AG04449 (cell line): Measurements from ENCODE around the gene HMGN3.

ENCODE experiments used
- CTCF ChIA-PET: fragments of 350-600 bp; formaldehyde crosslinking; extraction: SDS; loops from one replicate; lab custom pipeline; 2021; ENCODE audit warnings: antibody characterized with exemption; lab: Yijun Ruan, JAX
- POLR2A ChIA-PET: fragments of 400-600, 350-600 bp; formaldehyde crosslinking; extraction: SDS; loops from one replicate; lab custom pipeline; 2020; ENCODE audit warnings: antibody characterized with exemption, inconsistent platforms; lab: Yijun Ruan, JAX
- DNase-seq: peaks from one replicate; pipeline ENCODE4 v3.0.0-alpha.2; 2010; ENCODE audit warnings: low read depth, low spot score
- H3K4me3 ChIP-seq: 2 replicates; pipeline ENCODE4 v1.5.1; 2011; ENCODE audit warnings: low read depth, mild to moderate bottlenecking, control low read depth, low read length
- TF ChIP-seq, protein P1 (sequence below): IDR thresholded peaks from one replicate; pipeline ENCODE4 v1.5.1; 2011; ENCODE audit warnings: mild to moderate bottlenecking, moderate library complexity, low read length, control low read depth, inconsistent platforms; ENCODE audit not compliant: insufficient read depth; ENCODE audit errors: missing control alignments

Gene HMGN3

DNA sequence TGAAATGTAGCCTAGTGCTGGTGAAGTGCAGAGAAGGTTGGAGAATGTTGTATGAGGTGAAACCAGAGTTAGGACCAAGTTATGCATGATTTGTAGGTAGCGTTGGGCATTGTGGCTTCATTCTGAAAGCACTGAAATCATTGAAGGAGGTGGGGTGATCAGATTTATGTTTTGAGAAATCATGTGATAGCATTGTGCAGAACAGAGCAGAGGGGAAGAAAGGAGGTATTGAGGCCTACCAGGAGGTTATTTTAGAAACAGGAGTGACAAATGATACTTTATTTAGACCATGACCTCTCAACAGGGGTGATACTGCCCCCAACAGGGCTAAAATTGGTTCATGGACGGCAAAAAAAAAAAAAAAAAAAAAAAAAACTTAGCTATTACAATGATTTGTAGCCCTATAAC lies 15.6 kb upstream of the HMGN3 start:
- TF ChIP-seq, protein P1, sequence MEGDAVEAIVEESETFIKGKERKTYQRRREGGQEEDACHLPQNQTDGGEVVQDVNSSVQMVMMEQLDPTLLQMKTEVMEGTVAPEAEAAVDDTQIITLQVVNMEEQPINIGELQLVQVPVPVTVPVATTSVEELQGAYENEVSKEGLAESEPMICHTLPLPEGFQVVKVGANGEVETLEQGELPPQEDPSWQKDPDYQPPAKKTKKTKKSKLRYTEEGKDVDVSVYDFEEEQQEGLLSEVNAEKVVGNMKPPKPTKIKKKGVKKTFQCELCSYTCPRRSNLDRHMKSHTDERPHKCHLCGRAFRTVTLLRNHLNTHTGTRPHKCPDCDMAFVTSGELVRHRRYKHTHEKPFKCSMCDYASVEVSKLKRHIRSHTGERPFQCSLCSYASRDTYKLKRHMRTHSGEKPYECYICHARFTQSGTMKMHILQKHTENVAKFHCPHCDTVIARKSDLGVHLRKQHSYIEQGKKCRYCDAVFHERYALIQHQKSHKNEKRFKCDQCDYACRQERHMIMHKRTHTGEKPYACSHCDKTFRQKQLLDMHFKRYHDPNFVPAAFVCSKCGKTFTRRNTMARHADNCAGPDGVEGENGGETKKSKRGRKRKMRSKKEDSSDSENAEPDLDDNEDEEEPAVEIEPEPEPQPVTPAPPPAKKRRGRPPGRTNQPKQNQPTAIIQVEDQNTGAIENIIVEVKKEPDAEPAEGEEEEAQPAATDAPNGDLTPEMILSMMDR, result no peak
- no peak for DNase-seq
- H3K4me3 ChIP-seq, result no peak overlapping the region
- CTCF ChIA-PET, result no interaction called here
- POLR2A ChIA-PET, result no interaction called here

DNA sequence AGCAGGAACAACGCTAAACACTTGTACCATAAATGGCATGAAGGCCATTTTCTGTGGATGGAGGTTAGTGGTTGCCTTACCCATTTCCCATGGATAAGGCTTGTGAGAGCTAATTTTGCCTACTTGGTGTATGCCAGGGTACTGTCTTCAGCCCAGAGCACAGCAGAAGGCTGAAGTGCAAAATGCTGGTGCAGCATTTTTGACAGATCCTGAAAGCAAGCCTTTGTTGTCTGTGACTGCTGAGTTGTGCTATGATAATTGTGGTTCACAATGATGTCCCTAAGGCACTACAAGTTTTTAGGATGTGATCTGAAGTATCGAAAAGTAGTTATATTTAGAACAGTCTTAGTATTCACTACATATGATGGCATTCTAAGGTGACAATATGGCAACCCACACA lies 14.7 kb upstream of the HMGN3 start:
- ChIA-PET POLR2A (no interaction called here), CTCF (no interaction called here)

DNA sequence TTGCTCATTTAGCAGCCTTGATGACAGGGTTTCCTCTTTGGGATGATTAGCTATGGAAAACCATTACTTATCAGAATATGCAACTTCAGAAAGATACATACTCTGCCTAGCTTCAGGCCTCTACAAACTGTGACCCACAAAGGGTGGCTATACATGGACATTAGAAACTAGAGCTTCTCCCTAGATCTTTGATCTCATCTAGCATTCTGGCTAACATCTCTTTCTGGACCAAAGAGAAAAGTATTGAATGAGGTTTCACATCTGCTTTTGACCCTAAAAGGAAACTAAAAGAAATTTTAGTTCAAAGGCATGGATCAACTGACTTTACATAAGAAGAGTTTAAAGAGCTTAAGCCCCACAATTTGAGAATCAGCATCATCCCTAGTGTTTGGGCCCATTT lies 12.4 kb upstream of the HMGN3 start:
- H3K4me3 ChIP-seq, result no peak overlapping the region
- ChIA-PET CTCF (interaction anchor here (1.7 kb wide), 1 partner anchor 30 kb away, joined by 4 read pairs; no protein-coding TSS in a partner anchor), POLR2A (no interaction called here)
- TF ChIP-seq, protein P1, result no peak
- DNase-seq, result no peak

More for the DNA sequence above, 14.7 kb upstream of the HMGN3 start:
- no peak for DNase-seq
- TF ChIP-seq, protein P1, result no peak
- H3K4me3 ChIP-seq, result no peak overlapping the region

DNA sequence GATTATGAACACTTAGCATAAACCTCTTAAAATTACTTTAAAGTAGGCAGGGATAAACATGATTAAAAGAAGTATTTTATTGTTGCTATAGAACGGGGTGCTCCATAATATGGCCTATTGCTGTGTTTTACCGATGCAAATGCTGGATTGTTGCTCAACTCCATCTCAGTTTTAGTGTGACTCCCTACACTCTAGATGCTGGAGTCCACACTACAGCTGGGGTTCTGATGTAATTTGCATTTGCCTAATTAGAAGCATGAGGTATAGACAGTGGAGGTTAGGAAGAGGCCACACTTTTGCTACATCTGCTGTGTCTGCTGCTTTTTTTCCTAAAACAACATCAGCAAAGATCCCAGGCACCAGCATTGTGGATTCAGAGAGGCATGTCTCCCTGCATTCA lies 6.7 kb upstream of the HMGN3 start:
- H3K4me3 ChIP-seq, result no peak overlapping the region
- DNase-seq, result no peak
- CTCF ChIA-PET, result no interaction called here
- POLR2A ChIA-PET, result no interaction called here
- TF ChIP-seq, protein P1, result no peak

DNA sequence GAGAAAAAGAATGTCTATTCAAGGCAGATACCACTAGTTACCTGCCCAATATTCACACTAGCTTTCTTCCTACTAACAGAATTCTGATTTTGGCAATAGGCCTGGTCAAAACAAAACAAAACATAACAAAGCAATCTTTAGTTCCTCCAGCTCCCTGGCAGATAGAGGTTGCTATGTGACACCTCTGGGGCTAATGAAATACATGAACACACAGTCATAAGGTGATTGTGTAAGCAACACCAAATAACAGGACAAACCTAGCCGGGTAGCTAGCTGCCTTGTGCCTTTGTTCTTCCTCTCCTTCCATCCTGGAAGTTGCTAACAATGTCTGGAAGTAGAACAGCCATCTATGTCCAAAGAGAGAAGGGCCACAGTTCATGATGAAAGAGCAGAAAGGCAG lies 6.0 kb upstream of the HMGN3 start:
- ChIA-PET POLR2A (no interaction called here), CTCF (no interaction called here)
- no peak overlapping the region for H3K4me3 ChIP-seq
- no peak for DNase-seq
- TF ChIP-seq, protein P1, result no peak

DNA sequence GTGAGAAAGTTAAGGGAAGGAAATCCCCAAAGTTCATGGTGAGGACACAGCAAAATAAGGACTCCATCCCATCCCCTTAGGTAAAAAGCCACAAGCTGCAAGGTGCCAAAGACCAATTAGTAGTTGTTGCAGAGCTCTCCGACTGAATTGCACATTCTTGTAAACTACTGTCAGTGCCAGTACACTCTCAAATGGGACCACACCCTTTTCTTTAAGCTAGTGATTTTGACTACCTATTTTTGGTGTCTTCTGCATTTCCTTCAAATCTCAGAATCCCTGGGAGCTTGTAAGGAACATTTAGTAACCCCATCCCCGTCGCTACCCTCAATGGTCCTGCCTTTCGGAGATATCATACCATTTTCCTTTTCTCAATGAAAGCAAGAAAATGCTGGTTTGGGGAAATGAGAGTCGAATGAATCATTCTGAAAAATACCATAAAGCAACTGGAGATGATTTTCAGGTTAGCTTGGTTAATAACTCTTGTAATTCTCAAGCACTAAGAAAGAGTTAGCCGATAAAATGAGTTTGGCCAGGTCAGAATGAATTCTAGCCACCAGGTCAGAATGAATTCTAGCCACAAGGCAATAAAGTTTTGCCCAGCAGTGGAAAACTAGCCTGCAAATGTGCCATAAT lies 5.2 kb upstream of the HMGN3 start:
- TF ChIP-seq, protein P1, result no peak
- ChIA-PET CTCF (no interaction called here), POLR2A (no interaction called here)
- DNase-seq, result no peak
- no peak overlapping the region for H3K4me3 ChIP-seq
